OCI-LY3 (cell line): ENCODE results near the gene NPTX1.

Experiments
- H2AFZ ChIP-seq: fragments of 200-600, 300-600 bp; shearing (Covaris generic); 2 replicates; pipeline ENCODE4 v1.6.0; 2014; ENCODE audit warnings: antibody characterized with exemption, low read depth, low read length
- H3K27ac ChIP-seq: fragments of 200-600, 300-600 bp; sonication (generic); 2 replicates; pipeline ENCODE4 v1.5.1; 2014; ENCODE audit warnings: mild to moderate bottlenecking, low read length, moderate library complexity, mixed read lengths
- H3K27me3 ChIP-seq: fragments of 200-600, 300-600 bp; sonication (generic); 2 replicates; pipeline ENCODE4 v1.6.1; 2014; ENCODE audit warnings: low read depth, low read length, mixed read lengths
- H3K36me3 ChIP-seq: fragments of 200-600, 300-600 bp; sonication (generic); replicated peaks from 2 replicates; pipeline ENCODE3; 2014; ENCODE audit warnings: low read depth, low read length, mixed read lengths
- H3K4me1 ChIP-seq: fragments of 300-600, 200-600 bp; sonication (generic); 2 replicates; pipeline ENCODE4 v1.6.1; 2014; ENCODE audit warnings: low read length, mixed read lengths
- H3K4me2 ChIP-seq: fragments of 200-600, 300-600 bp; sonication (generic); 2 replicates; pipeline ENCODE4 v1.6.1; 2014; ENCODE audit warnings: low read length, mixed read lengths
- H3K4me3 ChIP-seq: fragments of 300-600, 200-600 bp; sonication (generic); 2 replicates; pipeline ENCODE4 v1.5.1; 2014; ENCODE audit warnings: antibody characterized with exemption, mild to moderate bottlenecking, low read length, moderate library complexity
- H3K79me2 ChIP-seq: fragments of 300-600, 200-600 bp; shearing (Covaris generic); 2 replicates; pipeline ENCODE4 v1.6.1; 2014; ENCODE audit warnings: mild to moderate bottlenecking, low read length, mixed read lengths
- H3K9ac ChIP-seq: fragments of 300-600, 200-600 bp; shearing (Covaris generic); 2 replicates; pipeline ENCODE4 v1.6.0; 2014; ENCODE audit warnings: mild to moderate bottlenecking, low read length, moderate library complexity
- H3K9me3 ChIP-seq: fragments of 200-600, 300-600 bp; shearing (Covaris generic); 2 replicates; pipeline ENCODE4 v1.6.1; 2014; ENCODE audit warnings: low read length, mixed read lengths; ENCODE audit not compliant: insufficient read depth
- H4K20me1 ChIP-seq: fragments of 200-600, 300-600 bp; sonication (generic); 2 replicates; pipeline ENCODE4 v1.6.1; 2016; ENCODE audit warnings: low read length, mixed read lengths; ENCODE audit not compliant: insufficient read depth
- EZH2phosphoT487 ChIP-seq: fragments of 200-600 bp; shearing (Covaris generic); IDR thresholded peaks from 2 replicates; pipeline ENCODE4 v1.6.1; 2018; ENCODE audit warnings: antibody characterized with exemption, mixed run types, low read depth
- TF ChIP-seq, protein P1 (sequence below): fragments of 200-600, 300-600 bp; sonication (generic); IDR thresholded peaks from 2 replicates; pipeline ENCODE4 v1.5.1; 2014; ENCODE audit warnings: antibody characterized with exemption, low read length, low read depth

Gene NPTX1

DNA sequence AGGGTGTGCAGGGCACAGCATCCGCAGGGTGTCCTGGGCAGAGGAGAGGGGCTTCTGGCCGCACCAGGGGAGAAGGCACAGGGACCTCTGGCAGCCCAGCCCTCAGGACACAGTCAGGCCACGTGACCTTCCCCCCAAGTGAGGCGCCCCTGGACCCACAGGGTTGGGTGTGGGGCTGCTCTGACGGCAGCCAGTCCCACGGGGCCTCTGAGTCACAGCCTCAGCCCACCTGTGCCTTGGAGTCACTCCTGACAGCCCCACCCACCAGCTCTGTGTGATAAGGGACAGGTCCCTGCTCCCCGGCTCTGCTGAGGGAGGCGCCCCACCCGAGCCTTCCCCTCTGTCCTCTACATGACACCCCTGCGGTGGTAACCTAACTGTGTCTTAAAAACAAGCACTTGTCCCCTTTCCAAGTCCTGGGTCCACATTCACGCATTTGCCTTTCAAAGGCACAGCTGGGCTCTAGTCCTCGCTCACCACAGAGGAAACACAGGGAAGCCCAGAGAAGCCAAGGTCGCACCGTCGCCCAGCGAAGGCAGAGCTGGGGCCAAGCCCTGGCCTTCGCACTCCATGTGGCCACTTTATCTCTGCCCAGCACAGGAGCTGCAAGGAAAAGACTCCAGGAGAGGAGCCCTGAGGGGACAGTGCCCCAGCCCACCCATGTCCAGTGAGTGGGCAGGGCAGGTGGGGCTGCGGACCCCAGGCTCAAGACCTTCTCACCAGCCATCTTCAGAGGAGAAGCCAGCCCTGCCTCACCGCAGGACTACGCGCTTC lies 5.1 kb upstream of the NPTX1 start:
- Histone ChIP-seq H3K79me2 (no peaks in the 10 kb centered on the region), H4K20me1 (no peaks in the 10 kb centered on the region), H3K36me3 (no peaks in the 10 kb centered on the region), H3K9ac (no peak overlapping the region), H3K9me3 (no peaks in the 10 kb centered on the region), H3K4me3 (no peak overlapping the region), H3K27ac (no peak overlapping the region), H3K27me3 (no peaks in the 10 kb centered on the region), H3K4me1 (peaks cover 7% of the 10 kb centered on the region; the same call in 1 of the 2 replicates), H3K4me2 (no peak overlapping the region), H2AFZ (no peak overlapping the region)
- TF ChIP-seq, protein P1, sequence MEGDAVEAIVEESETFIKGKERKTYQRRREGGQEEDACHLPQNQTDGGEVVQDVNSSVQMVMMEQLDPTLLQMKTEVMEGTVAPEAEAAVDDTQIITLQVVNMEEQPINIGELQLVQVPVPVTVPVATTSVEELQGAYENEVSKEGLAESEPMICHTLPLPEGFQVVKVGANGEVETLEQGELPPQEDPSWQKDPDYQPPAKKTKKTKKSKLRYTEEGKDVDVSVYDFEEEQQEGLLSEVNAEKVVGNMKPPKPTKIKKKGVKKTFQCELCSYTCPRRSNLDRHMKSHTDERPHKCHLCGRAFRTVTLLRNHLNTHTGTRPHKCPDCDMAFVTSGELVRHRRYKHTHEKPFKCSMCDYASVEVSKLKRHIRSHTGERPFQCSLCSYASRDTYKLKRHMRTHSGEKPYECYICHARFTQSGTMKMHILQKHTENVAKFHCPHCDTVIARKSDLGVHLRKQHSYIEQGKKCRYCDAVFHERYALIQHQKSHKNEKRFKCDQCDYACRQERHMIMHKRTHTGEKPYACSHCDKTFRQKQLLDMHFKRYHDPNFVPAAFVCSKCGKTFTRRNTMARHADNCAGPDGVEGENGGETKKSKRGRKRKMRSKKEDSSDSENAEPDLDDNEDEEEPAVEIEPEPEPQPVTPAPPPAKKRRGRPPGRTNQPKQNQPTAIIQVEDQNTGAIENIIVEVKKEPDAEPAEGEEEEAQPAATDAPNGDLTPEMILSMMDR, result no peak
- TF ChIP-seq EZH2phosphoT487, result no peak

DNA sequence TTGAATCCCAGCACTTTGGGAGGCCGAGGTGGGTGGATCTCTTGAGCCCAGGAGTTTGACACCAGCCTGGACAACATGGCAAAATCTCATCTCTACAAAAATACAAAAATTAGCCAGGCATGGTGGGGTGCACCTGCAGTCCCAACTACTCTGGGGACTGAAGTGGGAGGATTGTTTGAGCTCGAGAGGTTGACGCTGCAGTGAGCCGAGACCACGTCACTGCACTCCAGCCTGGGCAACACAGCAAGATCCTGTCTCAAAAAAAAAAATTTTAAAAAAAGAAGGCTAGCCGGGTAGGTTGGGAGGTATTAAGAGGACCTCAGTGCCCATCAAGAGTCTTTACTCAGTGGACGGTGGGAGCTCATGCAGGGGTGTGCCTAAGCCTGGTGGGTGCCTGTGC lies 3.8 kb upstream of the NPTX1 start:
- Histone ChIP-seq H3K4me1 (no peaks in the 10 kb centered on the region; the same call in 1 of the 2 replicates), H3K9me3 (no peaks in the 10 kb centered on the region), H3K36me3 (no peaks in the 10 kb centered on the region), H3K4me3 (no peak overlapping the region), H2AFZ (no peak overlapping the region), H3K9ac (no peak overlapping the region), H4K20me1 (no peaks in the 10 kb centered on the region), H3K27me3 (no peaks in the 10 kb centered on the region), H3K27ac (no peak overlapping the region), H3K79me2 (no peaks in the 10 kb centered on the region), H3K4me2 (no peak overlapping the region)
- TF ChIP-seq, protein P1, result no peak
- TF ChIP-seq EZH2phosphoT487, result no peak

DNA sequence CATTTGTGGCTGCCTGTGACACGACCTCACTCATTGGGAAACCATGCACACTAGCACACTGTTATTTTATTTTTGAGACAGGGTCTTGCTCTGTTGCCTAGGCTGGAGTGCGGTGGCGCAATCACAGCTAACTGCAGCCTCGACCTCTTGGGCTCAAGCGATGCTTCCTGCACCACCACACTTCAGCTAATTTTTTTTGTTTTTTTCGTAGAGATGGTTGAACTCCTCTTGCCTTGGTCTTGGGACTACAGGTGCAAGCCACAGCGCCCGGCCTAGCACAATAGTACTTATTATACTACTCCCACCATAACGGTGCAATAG lies 2.8 kb upstream of the NPTX1 start:
- H3K79me2 ChIP-seq, result no peaks in the 10 kb centered on the region
- H3K4me2 ChIP-seq, result no peak overlapping the region
- no peaks in the 10 kb centered on the region for H3K9me3 ChIP-seq
- no peak overlapping the region for H2AFZ ChIP-seq
- no peaks in the 10 kb centered on the region for H3K4me1 ChIP-seq
- no peaks in the 10 kb centered on the region for H3K27me3 ChIP-seq
- H3K27ac ChIP-seq, result no peak overlapping the region
- H3K4me3 ChIP-seq, result no peak overlapping the region
- H4K20me1 ChIP-seq, result no peaks in the 10 kb centered on the region
- no peaks in the 10 kb centered on the region for H3K36me3 ChIP-seq
- H3K9ac ChIP-seq, result no peak overlapping the region
- TF ChIP-seq, protein P1, result no peak
- TF ChIP-seq EZH2phosphoT487, result no peak

DNA sequence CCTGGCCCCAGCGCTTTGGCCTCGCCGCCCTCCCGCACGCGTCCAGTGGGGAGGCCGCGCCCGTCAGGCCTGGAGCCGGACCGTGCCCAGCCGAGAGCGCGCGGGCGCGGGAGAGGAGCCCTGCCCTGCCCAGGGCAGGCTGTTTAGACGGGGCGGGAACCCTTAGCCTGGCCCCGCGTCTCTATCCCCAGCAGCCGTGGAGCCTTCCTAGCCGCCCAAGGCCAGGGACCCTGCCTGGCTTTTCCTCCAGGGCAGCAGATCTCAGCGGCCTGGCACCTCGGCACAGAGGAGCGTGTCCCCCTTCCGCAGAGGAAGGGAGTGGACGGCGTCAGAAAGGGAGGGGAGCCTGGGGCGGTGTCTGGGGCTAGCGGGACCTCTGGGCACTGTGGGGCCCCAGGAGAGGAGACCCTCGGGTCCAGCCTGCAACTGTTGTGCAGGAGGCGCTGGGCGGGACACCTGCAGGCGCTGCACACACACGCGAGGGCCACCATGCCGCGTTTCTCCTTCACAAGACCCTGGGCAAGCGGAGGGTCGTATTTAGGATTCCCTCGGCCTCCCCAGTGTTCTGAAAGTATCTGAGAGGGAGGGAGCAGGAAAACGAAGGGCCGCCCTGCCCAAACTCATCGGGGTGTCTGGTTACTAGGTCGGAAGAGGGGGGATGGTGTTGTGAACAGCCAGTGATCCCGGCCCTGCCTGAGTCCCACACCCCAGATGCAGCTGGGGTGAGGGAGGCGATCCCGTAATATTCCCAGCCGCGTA lies 2.3 kb upstream of the NPTX1 start:
- Histone ChIP-seq H2AFZ (no peak overlapping the region), H3K9ac (no peak overlapping the region), H3K79me2 (no peaks in the 10 kb centered on the region), H3K4me2 (no peak overlapping the region), H3K27ac (no peak overlapping the region), H3K36me3 (no peaks in the 10 kb centered on the region), H4K20me1 (no peaks in the 10 kb centered on the region), H3K27me3 (no peaks in the 10 kb centered on the region), H3K4me1 (no peaks in the 10 kb centered on the region), H3K9me3 (no peaks in the 10 kb centered on the region), H3K4me3 (no peak overlapping the region)
- TF ChIP-seq EZH2phosphoT487, result no peak
- TF ChIP-seq, protein P1, result no peak
